ENCODE measurements around the gene TMEM79. TPM values are rescaled to one million over a fixed set of nuclear protein-coding genes. Genes with fewer than 3 reads are reported as not detected.

TMEM79 gene
- total RNA-seq, 1 donor from 2014 or later, result 9.6 TPM

GRCh38 chr1:156276966-156277381, 7.2 kb upstream of the TMEM79 start:
- Mint-ChIP-seq H3K9me3 (no peaks in the 10 kb centered on the region), H3K27ac (no peak overlapping the region), H3K4me3 (no peak overlapping the region), H3K36me3 (ENCODE audit: low read depth) (peaks cover 50% of the 10 kb centered on the region), H3K4me1 (ENCODE audit: low read depth) (peaks cover 21% of the 10 kb centered on the region), H3K27me3 (ENCODE audit: insufficient read depth) (peaks cover 1% of the 10 kb centered on the region)
- DNase-seq (ENCODE audit: low spot score), result no peak
- intact Hi-C loops (cut with micrococcal nuclease), result no loop called here

GRCh38 chr1:156279837-156280236, 4.3 kb upstream of the TMEM79 start:
- DNase-seq (ENCODE audit: low spot score), result no peak
- Mint-ChIP-seq H3K27ac (peak overlapping the region; percentile 50), H3K27me3 (ENCODE audit: insufficient read depth) (peaks cover 1% of the 10 kb centered on the region), H3K36me3 (ENCODE audit: low read depth) (peaks cover 29% of the 10 kb centered on the region), H3K4me1 (ENCODE audit: low read depth) (peaks cover 42% of the 10 kb centered on the region), H3K9me3 (no peaks in the 10 kb centered on the region), H3K4me3 (peak overlapping the region; percentile 17)
- intact Hi-C loops (cut with micrococcal nuclease), result loop anchor here (5.0 kb wide), 3 partner anchors 167 to 1143 kb away; partner anchors contain the start of genes IQGAP3 and SLC50A1

- peak overlapping the region; percentile 91 for H3K4me3 Mint-ChIP-seq
- H3K36me3 Mint-ChIP-seq (ENCODE audit: low read depth), result peaks cover 26% of the 10 kb centered on the region
Observed at GRCh38 chr1:156281281-156281680, 2.8 kb upstream of the TMEM79 start.

GRCh38 chr1:156281693-156282478, 2.2 kb upstream of the TMEM79 start:
- no peaks in the 10 kb centered on the region for H3K9me3 Mint-ChIP-seq
- H3K36me3 Mint-ChIP-seq (ENCODE audit: low read depth), result peaks cover 24% of the 10 kb centered on the region
- intact Hi-C loops (cut with micrococcal nuclease), result loop anchor here (1.0 to 5.0 kb wide), 14 partner anchors 13 to 1145 kb away; partner anchors contain the start of genes CCT3, GLMP, IQGAP3 and KHDC4
- peak overlapping the region; percentile 93 for H3K27ac Mint-ChIP-seq
- peaks cover 1% of the 10 kb centered on the region for H3K27me3 Mint-ChIP-seq (ENCODE audit: insufficient read depth)
- H3K4me3 Mint-ChIP-seq, result peak overlapping the region; percentile 91
- H3K4me1 Mint-ChIP-seq (ENCODE audit: low read depth), result peaks cover 44% of the 10 kb centered on the region
- no peak for DNase-seq (ENCODE audit: low spot score)

More at GRCh38 chr1:156281281-156281680, 2.8 kb upstream of the TMEM79 start:
- intact Hi-C loops (cut with micrococcal nuclease), result loop anchor here (5.0 kb wide), 3 partner anchors 166 to 1144 kb away; partner anchors contain the start of genes IQGAP3 and SLC50A1
- H3K27ac Mint-ChIP-seq, result peak overlapping the region; percentile 93
- no peak for DNase-seq (ENCODE audit: low spot score)
- H3K4me1 Mint-ChIP-seq (ENCODE audit: low read depth), result peaks cover 44% of the 10 kb centered on the region
- H3K27me3 Mint-ChIP-seq (ENCODE audit: insufficient read depth), result peaks cover 1% of the 10 kb centered on the region
- no peaks in the 10 kb centered on the region for H3K9me3 Mint-ChIP-seq

GRCh38 chr1:156282479-156283222, 1.5 kb upstream of the TMEM79 start, which contains the start of gene SMG5:
SMG5 (minus strand) TSS chr1:156282825; CDS start chr1:156282680, 145 bp downstream.
- intact Hi-C loops (cut with micrococcal nuclease), result loop anchor here (1.0 to 5.0 kb wide), 15 partner anchors 13 to 1145 kb away; partner anchors contain the start of genes CCT3, GLMP, IQGAP3 and KHDC4
- peaks cover 18% of the 10 kb centered on the region for H3K36me3 Mint-ChIP-seq (ENCODE audit: low read depth)
- peak within 1 kb of the TSS; percentile 91 for H3K4me3 Mint-ChIP-seq
- no peaks in the 10 kb centered on the region for H3K9me3 Mint-ChIP-seq
- peaks cover 44% of the 10 kb centered on the region for H3K4me1 Mint-ChIP-seq (ENCODE audit: low read depth)
- peaks cover 1% of the 10 kb centered on the region for H3K27me3 Mint-ChIP-seq (ENCODE audit: insufficient read depth)
- DNase-seq (ENCODE audit: low spot score), result peak; percentile 94
- peak within 1 kb of the TSS; percentile 93 for H3K27ac Mint-ChIP-seq

GRCh38 chr1:156283521-156283920, 604 bp upstream of the TMEM79 start:
- Mint-ChIP-seq H3K9me3 (no peaks in the 10 kb centered on the region), H3K27me3 (ENCODE audit: insufficient read depth) (no peaks in the 10 kb centered on the region), H3K27ac (peak overlapping the region; percentile 93), H3K36me3 (ENCODE audit: low read depth) (peaks cover 10% of the 10 kb centered on the region), H3K4me3 (peak overlapping the region; percentile 91), H3K4me1 (ENCODE audit: low read depth) (peaks cover 44% of the 10 kb centered on the region)
- no peak for DNase-seq (ENCODE audit: low spot score)
- intact Hi-C loops (cut with micrococcal nuclease), result loop anchor here (1.0 to 5.0 kb wide), 6 partner anchors 164 to 1146 kb away; partner anchors contain the start of genes IQGAP3, PRCC, RIT1 and SLC50A1

GRCh38 chr1:156284757-156285156, 632 bp downstream of the TMEM79 start:
- H3K36me3 Mint-ChIP-seq (ENCODE audit: low read depth), result peaks cover 13% of the 10 kb centered on the region
- DNase-seq (ENCODE audit: low spot score), result no peak
- no peaks in the 10 kb centered on the region for H3K9me3 Mint-ChIP-seq
- peaks cover 43% of the 10 kb centered on the region for H3K4me1 Mint-ChIP-seq (ENCODE audit: low read depth)
- H3K4me3 Mint-ChIP-seq, result peak overlapping the region; percentile 43
- intact Hi-C loops (cut with micrococcal nuclease), result loop anchor here (5.0 kb wide), 3 partner anchors 163 to 1147 kb away; partner anchors contain the start of genes IQGAP3 and SLC50A1
- H3K27me3 Mint-ChIP-seq (ENCODE audit: insufficient read depth), result no peaks in the 10 kb centered on the region
- H3K27ac Mint-ChIP-seq, result no peak overlapping the region

GRCh38 chr1:156285437-156285836, 1.3 kb downstream of the TMEM79 start:
- Mint-ChIP-seq H3K4me3 (no peak overlapping the region), H3K9me3 (no peaks in the 10 kb centered on the region), H3K4me1 (ENCODE audit: low read depth) (peaks cover 37% of the 10 kb centered on the region), H3K27me3 (ENCODE audit: insufficient read depth) (no peaks in the 10 kb centered on the region), H3K27ac (no peak overlapping the region), H3K36me3 (ENCODE audit: low read depth) (peaks cover 14% of the 10 kb centered on the region)
- DNase-seq (ENCODE audit: low spot score), result no peak
- intact Hi-C loops (cut with micrococcal nuclease), result no loop called here

- peaks cover 30% of the 10 kb centered on the region for H3K4me1 Mint-ChIP-seq (ENCODE audit: low read depth)
- no peaks in the 10 kb centered on the region for H3K27me3 Mint-ChIP-seq (ENCODE audit: insufficient read depth)
- no peak overlapping the region for H3K27ac Mint-ChIP-seq
- peaks cover 14% of the 10 kb centered on the region for H3K36me3 Mint-ChIP-seq (ENCODE audit: low read depth)
- intact Hi-C loops (cut with micrococcal nuclease), result no loop called here
- no peaks in the 10 kb centered on the region for H3K9me3 Mint-ChIP-seq
- no peak for DNase-seq (ENCODE audit: low spot score)
- H3K4me3 Mint-ChIP-seq, result no peak overlapping the region
Observed at GRCh38 chr1:156286061-156286460, 1.9 kb downstream of the TMEM79 start.

GRCh38 chr1:156289857-156290256, 5.7 kb downstream of the TMEM79 start:
- H3K4me3 Mint-ChIP-seq, result no peak overlapping the region
- no peaks in the 10 kb centered on the region for H3K9me3 Mint-ChIP-seq
- H3K36me3 Mint-ChIP-seq (ENCODE audit: low read depth), result peaks cover 17% of the 10 kb centered on the region
- H3K4me1 Mint-ChIP-seq (ENCODE audit: low read depth), result peaks cover 5% of the 10 kb centered on the region
- no peaks in the 10 kb centered on the region for H3K27me3 Mint-ChIP-seq (ENCODE audit: insufficient read depth)
- DNase-seq (ENCODE audit: low spot score), result no peak
- no peak overlapping the region for H3K27ac Mint-ChIP-seq
- intact Hi-C loops (cut with micrococcal nuclease), result no loop called here

GRCh38 chr1:156291226-156292061, 7.3 kb downstream of the TMEM79 start:
- DNase-seq (ENCODE audit: low spot score), result no peak
- Mint-ChIP-seq H3K27ac (no peak overlapping the region), H3K4me1 (ENCODE audit: low read depth) (peaks cover 15% of the 10 kb centered on the region), H3K4me3 (peak overlapping the region; percentile 64), H3K9me3 (no peaks in the 10 kb centered on the region), H3K36me3 (ENCODE audit: low read depth) (peaks cover 11% of the 10 kb centered on the region), H3K27me3 (ENCODE audit: insufficient read depth) (no peaks in the 10 kb centered on the region)
- intact Hi-C loops (cut with micrococcal nuclease), result no loop called here

- Mint-ChIP-seq H3K4me1 (ENCODE audit: low read depth) (peaks cover 15% of the 10 kb centered on the region), H3K27ac (no peak overlapping the region), H3K4me3 (no peak overlapping the region), H3K9me3 (no peaks in the 10 kb centered on the region), H3K36me3 (ENCODE audit: low read depth) (peaks cover 10% of the 10 kb centered on the region), H3K27me3 (ENCODE audit: insufficient read depth) (no peaks in the 10 kb centered on the region)
- DNase-seq (ENCODE audit: low spot score), result no peak
- intact Hi-C loops (cut with micrococcal nuclease), result no loop called here
Observed at GRCh38 chr1:156293098-156293434, 8.9 kb downstream of the TMEM79 start.
